ENCODE measurements around the gene NME7.
"Not testable (repeated sequence)": the region's sequence is repeated elsewhere in the genome, so short reads cannot be mapped to it uniquely, and the experiment has no call there.

The NME7 gene

DNA sequence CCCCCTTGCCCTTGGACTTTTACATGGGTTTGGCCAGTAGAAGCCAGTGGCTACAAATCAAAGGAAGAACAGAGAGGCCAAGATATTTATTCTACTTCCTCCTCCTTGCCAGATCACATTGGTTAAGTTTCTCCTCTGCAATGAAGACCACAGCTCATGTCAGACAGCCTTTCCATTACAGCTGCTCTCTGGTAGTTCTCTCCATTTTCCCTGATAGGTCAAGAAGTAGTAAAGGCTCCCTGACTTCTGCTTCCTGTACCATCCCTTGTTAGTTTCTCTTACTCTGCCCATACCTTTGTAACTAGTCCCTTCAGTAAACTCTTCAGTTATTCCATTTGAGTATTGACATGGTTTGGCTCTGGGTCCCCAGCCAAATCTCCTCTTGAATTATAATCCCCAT, 27.8 kb downstream of the NME7 start:
- no peak for DNase-seq (ENCODE audit: extremely low read depth, insufficient read length)
- TF ChIP-seq, protein P1, sequence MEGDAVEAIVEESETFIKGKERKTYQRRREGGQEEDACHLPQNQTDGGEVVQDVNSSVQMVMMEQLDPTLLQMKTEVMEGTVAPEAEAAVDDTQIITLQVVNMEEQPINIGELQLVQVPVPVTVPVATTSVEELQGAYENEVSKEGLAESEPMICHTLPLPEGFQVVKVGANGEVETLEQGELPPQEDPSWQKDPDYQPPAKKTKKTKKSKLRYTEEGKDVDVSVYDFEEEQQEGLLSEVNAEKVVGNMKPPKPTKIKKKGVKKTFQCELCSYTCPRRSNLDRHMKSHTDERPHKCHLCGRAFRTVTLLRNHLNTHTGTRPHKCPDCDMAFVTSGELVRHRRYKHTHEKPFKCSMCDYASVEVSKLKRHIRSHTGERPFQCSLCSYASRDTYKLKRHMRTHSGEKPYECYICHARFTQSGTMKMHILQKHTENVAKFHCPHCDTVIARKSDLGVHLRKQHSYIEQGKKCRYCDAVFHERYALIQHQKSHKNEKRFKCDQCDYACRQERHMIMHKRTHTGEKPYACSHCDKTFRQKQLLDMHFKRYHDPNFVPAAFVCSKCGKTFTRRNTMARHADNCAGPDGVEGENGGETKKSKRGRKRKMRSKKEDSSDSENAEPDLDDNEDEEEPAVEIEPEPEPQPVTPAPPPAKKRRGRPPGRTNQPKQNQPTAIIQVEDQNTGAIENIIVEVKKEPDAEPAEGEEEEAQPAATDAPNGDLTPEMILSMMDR (IDR thresholded peaks at IDR 0.05; ENCODE audit: insufficient read depth, low read length, poor library complexity, severe bottlenecking): no peak
- no peak overlapping the region for H3K4me3 ChIP-seq (replicated peaks; ENCODE audit: low read depth, low read length)
- H3K27me3 ChIP-seq (replicated peaks; ENCODE audit: control insufficient read depth, insufficient read depth, low read length): no peaks in the 10 kb centered on the region
- no peaks in the 10 kb centered on the region for H3K36me3 ChIP-seq (ENCODE audit: control insufficient read depth, insufficient read depth, low read length)

DNA sequence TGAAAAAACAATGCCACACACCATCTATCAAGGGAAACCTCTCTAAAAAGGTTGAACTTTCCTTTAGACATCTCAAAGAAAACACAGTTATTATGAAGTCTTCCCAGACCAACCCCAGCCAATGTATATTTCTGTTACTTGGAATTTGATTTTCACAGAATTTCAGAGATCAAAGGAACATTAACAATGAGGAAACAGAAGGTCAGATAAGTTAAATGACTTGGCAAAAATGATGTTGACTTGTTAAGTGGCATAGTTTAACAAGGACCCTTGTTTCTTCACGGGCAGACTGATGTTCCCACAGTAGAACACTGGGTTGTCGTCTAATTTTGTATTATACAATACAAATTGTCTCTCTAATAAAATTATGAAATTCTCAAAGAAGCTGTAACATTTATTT, 29.0 kb downstream of the NME7 start:
- Histone ChIP-seq H3K27me3 (replicated peaks; ENCODE audit: control insufficient read depth, insufficient read depth, low read length) (no peaks in the 10 kb centered on the region), H3K4me3 (replicated peaks; ENCODE audit: low read depth, low read length) (no peak overlapping the region), H3K36me3 (ENCODE audit: control insufficient read depth, insufficient read depth, low read length) (no peaks in the 10 kb centered on the region)
- no peak for DNase-seq (ENCODE audit: extremely low read depth, insufficient read length)
- TF ChIP-seq, protein P1 (IDR thresholded peaks at IDR 0.05; ENCODE audit: insufficient read depth, low read length, poor library complexity, severe bottlenecking): no peak

DNA sequence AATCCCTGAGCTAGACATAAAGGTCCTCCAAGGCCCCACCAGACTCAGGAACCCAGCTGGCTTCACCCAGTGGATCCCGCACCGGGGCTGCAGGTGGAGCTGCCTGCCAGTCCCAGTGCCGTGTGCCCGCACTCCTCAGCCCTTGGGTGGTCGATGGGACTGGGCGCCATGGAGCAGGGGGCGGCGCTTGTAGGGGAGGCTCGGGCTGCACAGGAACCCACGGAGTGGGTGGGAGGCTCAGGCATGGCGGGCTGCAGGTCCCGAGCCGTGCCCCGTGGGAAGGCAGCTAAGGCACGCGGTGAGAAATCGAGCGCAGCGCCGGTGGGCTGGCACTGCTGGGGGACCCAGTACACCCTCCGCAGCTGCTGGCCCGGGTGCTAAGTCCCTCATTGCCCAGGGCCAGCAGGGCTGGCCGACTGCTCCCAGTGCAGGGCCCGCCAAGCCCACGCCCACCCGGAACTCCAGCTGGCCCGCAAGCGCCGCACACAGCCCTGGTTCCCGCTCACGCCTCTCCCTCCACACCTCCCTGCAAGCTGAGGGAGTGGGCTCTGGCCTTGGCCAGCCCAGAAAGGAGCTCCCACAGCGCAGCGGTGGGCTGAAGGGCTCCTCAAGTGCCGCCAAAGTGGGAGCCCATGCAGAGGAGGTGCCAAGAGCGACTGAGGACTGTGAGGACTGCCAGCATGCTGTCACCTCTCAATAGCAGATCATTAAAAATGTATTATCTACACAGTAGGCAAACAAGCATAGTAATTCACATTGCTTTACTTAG, 30.5 kb downstream of the NME7 start:
- not testable (repeated sequence) for H3K4me3 ChIP-seq (replicated peaks; ENCODE audit: low read depth, low read length); H3K36me3 ChIP-seq (ENCODE audit: control insufficient read depth, insufficient read depth, low read length); H3K27me3 ChIP-seq (replicated peaks; ENCODE audit: control insufficient read depth, insufficient read depth, low read length); DNase-seq (ENCODE audit: extremely low read depth, insufficient read length)

DNA sequence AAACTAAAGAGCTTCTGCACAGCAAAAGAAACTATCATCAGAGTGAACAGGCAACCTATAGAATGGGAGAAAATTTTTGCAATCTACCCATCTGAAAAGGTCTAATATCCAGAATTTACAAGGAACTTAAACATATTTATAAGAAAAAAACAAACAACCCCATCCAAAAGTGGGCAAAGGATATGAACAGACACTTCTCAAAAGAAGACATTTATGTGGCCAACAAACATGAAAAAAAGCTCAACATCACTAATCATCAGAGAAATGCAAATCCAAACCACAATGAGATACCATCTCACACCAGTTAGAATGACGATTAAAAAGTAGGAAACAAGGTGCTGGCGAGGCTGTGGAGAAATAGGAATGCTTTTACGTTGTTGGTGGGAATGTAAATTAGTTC, 32.9 kb downstream of the NME7 start:
- DNase-seq (ENCODE audit: extremely low read depth, insufficient read length); H3K4me3 ChIP-seq (replicated peaks; ENCODE audit: low read depth, low read length); H3K36me3 ChIP-seq (ENCODE audit: control insufficient read depth, insufficient read depth, low read length); H3K27me3 ChIP-seq (replicated peaks; ENCODE audit: control insufficient read depth, insufficient read depth, low read length): not testable (repeated sequence)

DNA sequence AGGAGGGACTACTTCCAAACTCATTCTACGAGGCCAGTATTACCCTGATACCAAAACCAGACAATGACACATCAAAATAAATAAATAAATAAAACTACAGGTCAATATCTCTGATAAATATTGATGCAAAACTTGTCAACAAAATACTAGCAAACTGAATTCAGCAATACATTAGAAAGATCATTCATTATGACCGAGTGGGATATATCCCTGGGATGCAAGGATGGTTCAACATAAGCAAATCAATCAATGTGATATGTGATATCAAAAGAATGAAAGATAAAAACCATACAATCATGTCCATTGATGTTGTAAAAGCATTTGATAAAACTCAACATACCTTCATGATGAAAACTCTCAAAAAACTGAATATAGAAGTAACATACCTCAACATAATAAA, 36.7 kb downstream of the NME7 start:
- TF ChIP-seq, protein P1 (IDR thresholded peaks at IDR 0.05; ENCODE audit: insufficient read depth, low read length, poor library complexity, severe bottlenecking): no peak
- no peaks in the 10 kb centered on the region for H3K36me3 ChIP-seq (ENCODE audit: control insufficient read depth, insufficient read depth, low read length)
- H3K4me3 ChIP-seq (replicated peaks; ENCODE audit: low read depth, low read length): no peak overlapping the region
- no peaks in the 10 kb centered on the region for H3K27me3 ChIP-seq (replicated peaks; ENCODE audit: control insufficient read depth, insufficient read depth, low read length)
- DNase-seq (ENCODE audit: extremely low read depth, insufficient read length): no peak

DNA sequence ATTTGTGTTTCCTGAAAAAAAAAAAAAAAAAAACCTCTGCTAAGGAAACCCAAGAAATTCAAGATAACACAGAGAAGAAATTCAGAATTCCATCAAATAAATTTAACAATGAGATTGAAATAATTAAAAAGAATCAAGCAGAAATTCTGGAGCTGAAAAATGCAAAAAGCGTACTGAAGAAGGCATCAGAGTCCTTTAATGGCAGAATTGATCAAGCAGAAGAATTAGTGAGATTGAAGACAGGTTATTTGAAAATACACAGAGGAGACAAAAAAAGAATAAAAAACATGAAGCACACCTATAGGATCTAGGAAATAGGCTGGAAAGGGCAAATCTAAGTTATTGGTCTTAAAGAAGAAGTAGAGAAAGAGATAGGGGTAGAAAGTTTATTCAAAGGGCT, 38.2 kb downstream of the NME7 start:
- Histone ChIP-seq H3K27me3 (replicated peaks; ENCODE audit: control insufficient read depth, insufficient read depth, low read length) (no peaks in the 10 kb centered on the region), H3K4me3 (replicated peaks; ENCODE audit: low read depth, low read length) (no peak overlapping the region), H3K36me3 (ENCODE audit: control insufficient read depth, insufficient read depth, low read length) (no peaks in the 10 kb centered on the region)
- no peak for DNase-seq (ENCODE audit: extremely low read depth, insufficient read length)
- TF ChIP-seq, protein P1 (IDR thresholded peaks at IDR 0.05; ENCODE audit: insufficient read depth, low read length, poor library complexity, severe bottlenecking): no peak

DNA sequence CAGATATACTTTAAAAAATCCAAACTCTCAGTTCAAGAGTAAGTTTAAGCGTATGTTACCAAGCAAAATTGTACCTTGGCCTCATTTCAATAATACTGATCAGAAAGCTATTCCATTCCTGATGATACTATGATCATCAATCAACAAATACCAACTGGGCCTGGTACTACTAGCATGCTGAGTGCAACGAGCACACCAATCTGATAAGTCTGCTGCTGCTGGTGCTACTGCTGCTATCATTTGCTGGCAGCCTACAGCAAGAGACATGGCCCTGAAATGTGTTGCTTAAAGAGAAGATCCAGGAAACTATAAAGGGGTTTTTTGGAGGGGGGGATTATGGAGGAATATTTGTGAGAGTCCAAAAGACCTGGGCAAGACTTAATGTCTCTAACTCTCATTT, 39.7 kb downstream of the NME7 start:
- no peak for DNase-seq (ENCODE audit: extremely low read depth, insufficient read length)
- no peaks in the 10 kb centered on the region for H3K36me3 ChIP-seq (ENCODE audit: control insufficient read depth, insufficient read depth, low read length)
- no peak overlapping the region for H3K4me3 ChIP-seq (replicated peaks; ENCODE audit: low read depth, low read length)
- H3K27me3 ChIP-seq (replicated peaks; ENCODE audit: control insufficient read depth, insufficient read depth, low read length): no peaks in the 10 kb centered on the region
- TF ChIP-seq, protein P1 (IDR thresholded peaks at IDR 0.05; ENCODE audit: insufficient read depth, low read length, poor library complexity, severe bottlenecking): no peak
